GM18951 (cell line): Measurements from ENCODE around the gene TNFSF12.

ENCODE experiments used
- POLR2A ChIP-seq: IDR thresholded peaks from 4 replicates; pipeline ENCODE4 v1.6.1; 2011; ENCODE audit warnings: mild to moderate bottlenecking; ENCODE audit not compliant: insufficient read length, insufficient read depth; ENCODE audit errors: extremely low read depth
- in situ Hi-C: fragments of 300-500 bp; cut with MboI; formaldehyde crosslinking; loops from one replicate; pipeline ENCODE4 v1.12.0; 2022; ENCODE audit warnings: low sequenced_read_pairs, mixed read lengths, inconsistent platforms; ENCODE audit not compliant: unreplicated experiment

TNFSF12 gene

GRCh38 chr17:7548585-7549400 lies at the start of gene TNFSF12:
Gene TNFSF12, plus strand, starts transcription at chr17:7549058. Its CDS starts 96 bp downstream, at chr17:7549154.
- TF ChIP-seq POLR2A: peak; percentile 84
- in situ Hi-C loops: no loop called here

- no peak for TF ChIP-seq POLR2A
- in situ Hi-C loops: no loop called here
Measured at GRCh38 chr17:7499161-7499560, 49.7 kb upstream of the TNFSF12 start.

- TF ChIP-seq POLR2A: no peak
- in situ Hi-C loops: no loop called here
Measured at GRCh38 chr17:7501729-7502128, 47.1 kb upstream of the TNFSF12 start.

- TF ChIP-seq POLR2A: no peak
- in situ Hi-C loops: no loop called here
Measured at GRCh38 chr17:7502171-7502847, 46.5 kb upstream of the TNFSF12 start.

- no peak for TF ChIP-seq POLR2A
- in situ Hi-C loops: no loop called here
Measured at GRCh38 chr17:7502987-7503386, 45.9 kb upstream of the TNFSF12 start.

- in situ Hi-C loops: no loop called here
- TF ChIP-seq POLR2A: no peak
Measured at GRCh38 chr17:7503521-7503920, 45.3 kb upstream of the TNFSF12 start.

- no peak for TF ChIP-seq POLR2A
- in situ Hi-C loops: no loop called here
Measured at GRCh38 chr17:7508145-7508544, 40.7 kb upstream of the TNFSF12 start.

GRCh38 chr17:7508846-7509245 lies 40.0 kb upstream of the TNFSF12 start:
- in situ Hi-C loops: no loop called here
- no peak for TF ChIP-seq POLR2A

- in situ Hi-C loops: no loop called here
- TF ChIP-seq POLR2A: no peak
Measured at GRCh38 chr17:7509937-7510336, 38.9 kb upstream of the TNFSF12 start.

- TF ChIP-seq POLR2A: no peak
- in situ Hi-C loops: no loop called here
Measured at GRCh38 chr17:7511108-7511507, 37.8 kb upstream of the TNFSF12 start.

- no peak for TF ChIP-seq POLR2A
- in situ Hi-C loops: no loop called here
Measured at GRCh38 chr17:7512105-7512504, 36.8 kb upstream of the TNFSF12 start.

- no peak for TF ChIP-seq POLR2A
- in situ Hi-C loops: no loop called here
Measured at GRCh38 chr17:7512824-7513540, 35.9 kb upstream of the TNFSF12 start.

GRCh38 chr17:7513850-7514419 lies 34.9 kb upstream of the TNFSF12 start:
- in situ Hi-C loops: no loop called here
- TF ChIP-seq POLR2A: no peak

- in situ Hi-C loops: no loop called here
- TF ChIP-seq POLR2A: no peak
Measured at GRCh38 chr17:7515911-7516610, 32.8 kb upstream of the TNFSF12 start.
